NCI-H748 (cell line): ENCODE results near the gene PITHD1.
"Not testable (repeated sequence)": the region's sequence is repeated elsewhere in the genome, so short reads cannot be mapped to it uniquely, and the experiment has no call there.

Experiments
- DNase-seq: peaks from one replicate; lab custom pipeline; 2025; ENCODE audit not compliant: unreplicated experiment; lab: John Stamatoyannopoulos, UW

PITHD1 gene

DNA sequence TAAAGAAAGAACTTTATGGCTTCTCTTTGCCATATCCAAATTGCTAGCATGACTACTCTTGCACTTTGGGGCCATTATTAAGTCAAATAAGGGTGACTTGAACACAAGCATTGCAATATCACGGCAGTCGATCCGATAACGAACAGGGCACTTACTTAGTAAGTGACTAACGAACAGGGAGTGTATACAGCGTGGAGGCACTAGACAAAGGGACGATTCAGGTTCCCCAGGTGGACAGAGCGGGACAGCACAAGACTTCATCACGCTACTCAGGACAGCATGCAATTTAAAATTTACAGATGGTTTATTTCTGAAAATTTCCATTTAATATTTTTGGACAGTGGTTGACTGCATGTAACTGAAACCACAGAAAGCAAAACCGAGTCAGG lies 5.4 kb upstream of the PITHD1 start:
- no peak for DNase-seq

DNA sequence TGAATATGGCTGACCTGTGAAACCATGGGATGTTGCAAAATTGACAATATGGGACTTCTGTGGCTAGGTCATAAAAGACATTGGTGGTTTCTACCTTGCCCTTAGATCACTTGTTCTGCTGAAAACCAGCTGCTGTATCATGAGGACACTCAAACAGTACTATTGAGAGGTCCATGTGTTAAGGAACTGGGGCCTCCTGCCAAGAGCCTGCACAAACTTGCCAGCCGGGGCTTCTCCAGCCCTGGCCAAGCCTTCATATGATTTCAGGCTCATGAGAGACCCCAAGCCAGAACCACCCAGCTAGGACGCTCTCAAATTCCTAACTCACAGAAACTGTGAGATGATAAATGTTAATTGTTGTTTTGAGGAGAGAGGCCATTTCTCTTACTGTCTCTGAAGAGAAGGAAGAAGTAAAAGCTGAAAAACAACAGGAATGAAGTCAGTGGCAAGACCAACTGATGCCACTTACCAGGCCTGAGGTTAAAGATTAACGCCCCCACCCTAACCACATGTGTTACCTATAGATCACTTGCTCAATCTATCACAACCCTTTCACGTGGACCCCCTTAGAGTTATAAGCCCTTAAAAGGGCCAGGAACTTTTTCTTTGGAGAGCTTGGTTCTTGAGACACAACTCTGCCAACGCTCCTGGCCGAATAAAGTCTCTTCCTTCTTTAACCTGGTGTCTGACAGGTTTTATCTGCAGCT lies 3.9 kb upstream of the PITHD1 start:
- DNase-seq: no peak

DNA sequence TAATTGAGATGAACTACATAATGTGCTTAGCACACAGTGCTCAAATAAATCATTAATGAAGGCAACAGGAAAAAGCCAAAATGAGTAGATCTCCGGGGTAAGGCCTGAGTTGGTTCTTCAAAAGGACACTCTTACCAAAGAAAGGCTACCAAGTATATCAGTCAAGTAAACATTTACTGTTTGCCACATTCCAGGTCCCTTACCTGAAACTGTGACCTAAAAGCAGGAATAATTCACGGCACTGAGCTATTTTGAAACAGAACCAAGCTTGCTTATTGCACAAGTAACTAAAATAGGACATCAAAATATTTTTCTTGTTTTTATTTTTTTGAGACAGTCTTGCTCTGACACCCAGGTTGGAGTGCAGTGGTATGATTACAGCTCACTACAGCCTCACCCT lies 2.0 kb upstream of the PITHD1 start:
- no peak for DNase-seq

DNA sequence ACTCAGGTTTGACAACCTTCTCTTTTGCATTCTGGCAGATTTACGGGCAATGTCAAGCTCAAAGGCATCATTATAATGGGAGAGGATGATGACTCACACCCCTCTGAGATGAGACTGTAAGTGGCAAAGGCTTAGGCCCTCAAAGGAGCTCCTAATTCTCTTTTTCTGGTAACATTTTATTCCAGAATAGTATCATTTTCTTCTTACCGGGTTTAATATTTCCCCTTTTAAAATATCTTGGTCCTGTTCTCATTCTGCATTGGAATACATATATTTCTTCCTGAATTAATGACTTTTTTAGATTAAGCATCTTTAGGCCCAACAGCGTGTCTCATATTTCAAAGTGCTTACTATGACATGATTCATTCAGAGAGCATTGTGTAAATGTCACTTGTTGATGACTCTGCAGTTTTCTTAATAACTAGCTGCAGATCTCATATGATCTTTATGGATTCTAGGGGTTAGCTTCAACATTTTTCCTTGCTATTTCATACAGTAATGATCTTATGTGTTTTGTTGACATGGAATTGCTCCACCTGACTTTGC lies 1.7 kb downstream of the PITHD1 start:
- DNase-seq: no peak

DNA sequence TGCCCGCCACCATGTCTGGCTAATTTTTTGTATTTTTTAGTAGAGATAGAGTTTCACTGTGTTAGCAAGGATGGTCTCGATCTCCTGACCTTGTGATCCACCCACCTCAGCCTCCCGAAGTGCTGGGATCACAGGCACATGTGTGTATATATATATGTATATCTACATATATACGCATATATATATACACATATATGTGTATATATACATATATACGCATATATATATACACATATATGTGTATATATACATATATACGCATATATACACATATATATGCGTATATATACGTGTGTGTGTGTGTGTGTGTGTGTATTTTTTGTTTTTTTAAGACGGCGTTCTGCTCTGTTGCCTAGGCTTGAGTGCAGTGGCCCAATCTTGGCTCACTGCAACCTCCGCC lies 4.9 kb downstream of the PITHD1 start:
- DNase-seq: not testable (repeated sequence)

DNA sequence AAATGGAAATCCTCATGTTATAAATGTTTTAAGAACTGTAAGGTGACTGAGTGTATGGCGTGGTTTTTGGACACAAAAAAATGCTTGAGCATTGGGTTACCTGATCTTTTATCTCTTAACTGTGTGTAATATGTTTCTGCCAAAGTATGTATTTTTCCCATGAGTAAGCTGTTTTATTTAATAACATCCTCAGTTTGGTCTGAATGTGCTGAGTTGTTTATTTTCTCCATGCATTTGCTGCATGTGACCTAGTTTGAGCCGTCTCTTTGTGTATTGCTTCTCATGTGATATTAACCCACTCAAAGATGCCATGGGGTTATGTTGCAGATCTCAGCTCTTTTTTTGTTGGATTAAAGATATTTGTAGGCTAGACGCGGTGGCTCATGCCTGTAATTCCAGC lies 6.6 kb downstream of the PITHD1 start:
- no peak for DNase-seq

DNA sequence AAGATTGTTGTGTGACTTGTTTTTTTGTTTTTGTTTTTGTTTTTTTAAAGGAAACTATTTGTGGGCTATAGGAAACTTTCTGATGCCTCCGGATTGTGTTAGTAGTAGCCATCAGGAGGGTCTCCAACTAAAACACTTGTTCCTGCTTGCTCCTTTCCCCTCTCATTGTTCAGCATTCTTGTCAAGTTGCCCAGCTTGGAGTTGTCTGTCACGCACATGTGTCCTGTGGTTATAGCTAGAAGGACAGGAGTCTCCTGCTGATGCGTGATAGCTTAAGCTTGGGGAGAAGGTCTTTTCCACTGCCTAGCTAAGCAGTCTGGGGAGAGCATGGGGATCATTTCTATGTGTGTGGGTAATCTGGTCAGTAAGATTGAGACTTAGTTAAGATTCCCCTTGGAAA lies 9.5 kb downstream of the PITHD1 start:
- DNase-seq: no peak

DNA sequence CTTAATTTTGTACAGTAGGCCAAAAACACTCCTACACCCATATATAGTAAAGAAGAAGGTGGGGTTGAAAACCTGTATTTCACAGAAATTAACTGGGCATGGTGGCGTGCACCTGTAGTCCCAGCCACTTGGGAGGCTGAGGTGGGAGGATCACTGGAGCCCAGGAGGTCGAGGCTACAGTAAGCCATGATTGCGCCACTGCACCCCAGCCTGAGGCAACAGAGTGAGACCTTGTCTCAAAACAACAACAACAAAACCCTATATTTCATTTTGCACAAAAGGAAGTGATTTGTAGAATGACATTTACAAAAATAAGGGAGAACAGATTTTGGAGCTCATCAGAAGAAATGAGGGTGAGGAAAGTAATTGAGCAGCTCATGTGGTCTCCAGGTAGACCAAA lies 10.5 kb downstream of the PITHD1 start:
- DNase-seq: no peak

DNA sequence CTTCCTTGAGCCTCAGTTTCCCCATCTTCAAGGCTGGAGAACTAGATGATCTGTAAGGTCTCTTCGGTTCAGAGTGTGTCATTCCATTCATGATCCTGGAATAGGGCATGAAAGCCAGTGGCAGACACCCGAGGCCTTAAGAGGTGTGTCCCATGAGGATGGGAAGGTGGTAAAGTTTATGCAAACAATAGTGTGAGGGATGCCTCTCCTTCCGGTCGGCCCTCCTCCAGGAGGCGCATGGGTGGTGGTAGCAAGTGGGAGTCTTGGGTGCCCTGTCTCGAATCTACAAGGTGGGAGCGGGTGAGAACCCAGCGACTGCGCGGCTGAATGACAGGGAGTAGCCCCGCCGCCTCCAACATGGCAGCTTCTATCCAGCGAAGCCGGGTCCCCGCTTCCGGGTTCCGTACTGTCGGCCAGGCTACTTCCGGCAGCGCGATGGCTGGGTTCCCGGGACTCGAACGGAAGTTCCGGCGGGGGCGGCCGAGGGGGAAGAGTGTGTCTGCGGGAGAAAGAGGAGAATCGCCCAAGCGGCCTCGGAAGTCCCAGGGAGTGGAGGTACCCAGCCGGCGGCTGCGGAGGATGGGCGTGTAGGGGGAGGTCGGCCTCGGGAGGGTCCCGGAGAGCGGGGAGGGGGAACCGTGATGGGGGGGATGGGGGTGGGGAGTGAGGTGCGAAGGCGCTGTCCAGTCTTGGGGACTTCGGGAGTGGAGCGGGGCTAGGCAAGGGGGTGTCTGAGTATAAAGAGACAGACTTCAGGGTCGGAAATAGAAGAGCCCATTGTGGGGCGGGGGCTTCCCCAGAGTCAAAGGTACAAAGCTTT lies 12.7 kb downstream of the PITHD1 start, which contains the start of gene LYPLA2:
TSS of gene LYPLA2 (plus strand) at position 450 of the 820 bp plus-strand sequence. CDS start 1,538 bp downstream, outside the sequence.
- peak; percentile 84 for DNase-seq

DNA sequence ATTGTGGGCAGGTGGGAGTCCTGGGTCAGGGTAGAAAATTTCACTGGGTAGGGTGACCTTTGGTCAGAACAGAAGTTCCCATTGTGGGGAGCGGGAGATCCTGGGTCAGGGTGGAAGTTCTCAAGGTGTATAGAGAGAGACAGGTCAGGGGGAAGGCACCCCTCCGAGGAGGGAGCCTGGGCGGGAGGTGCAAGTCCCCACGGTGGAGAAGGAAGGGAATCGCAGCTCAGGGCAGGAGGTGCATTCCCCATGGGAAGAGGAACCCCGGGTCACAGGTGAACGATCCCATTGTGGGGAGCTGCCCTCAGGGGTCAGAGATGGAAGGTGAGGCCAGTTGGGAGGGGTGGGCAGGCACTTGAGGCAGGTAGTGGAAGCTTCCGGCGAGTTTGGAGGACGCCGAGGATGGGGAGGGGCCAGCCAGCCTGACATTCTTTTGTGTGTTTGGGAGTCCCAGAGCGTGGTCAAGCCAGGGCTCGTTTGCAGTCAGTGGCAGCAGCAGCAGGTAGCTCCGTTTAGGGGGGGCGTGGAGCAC lies 13.4 kb downstream of the PITHD1 start:
- peak; percentile 29 for DNase-seq

DNA sequence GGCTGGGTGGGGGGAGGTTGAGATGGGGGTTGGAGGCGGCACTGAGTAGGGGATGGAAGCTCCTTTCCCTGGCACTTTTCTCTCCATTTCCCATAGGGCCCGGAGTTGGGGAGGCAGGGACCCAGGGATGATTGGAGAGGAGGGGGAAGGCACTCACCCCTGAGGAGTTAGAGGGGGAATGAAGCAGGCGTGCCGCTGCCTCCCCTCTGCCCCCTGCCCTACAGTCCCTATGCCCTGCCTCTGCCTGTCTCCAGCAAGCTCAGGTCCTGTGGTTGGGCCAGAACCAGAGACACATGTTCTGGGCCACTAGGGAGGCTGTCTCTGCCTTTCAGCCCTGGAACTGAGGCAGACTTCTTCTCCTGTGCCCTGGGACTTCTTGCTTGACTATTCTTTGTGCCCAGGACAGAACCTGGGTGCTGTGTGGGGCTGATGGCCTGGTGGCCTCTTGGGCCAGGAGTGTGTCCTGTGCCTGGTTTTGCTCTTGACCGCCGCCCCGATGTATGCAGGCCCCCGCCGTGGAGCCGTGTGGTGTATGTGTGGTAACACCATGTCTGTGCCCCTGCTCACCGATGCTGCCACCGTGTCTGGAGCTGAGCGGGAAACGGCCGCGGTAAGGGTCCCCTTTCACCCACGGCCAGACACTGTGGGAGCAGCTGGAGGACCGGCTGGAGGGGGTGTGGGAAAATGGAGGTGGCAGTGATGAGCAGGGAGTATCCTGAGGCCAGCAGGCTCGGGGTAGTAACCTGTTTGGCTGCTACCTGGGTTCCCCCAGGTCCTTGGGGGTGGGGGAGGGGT lies 14.1 kb downstream of the PITHD1 start:
- no peak for DNase-seq

DNA sequence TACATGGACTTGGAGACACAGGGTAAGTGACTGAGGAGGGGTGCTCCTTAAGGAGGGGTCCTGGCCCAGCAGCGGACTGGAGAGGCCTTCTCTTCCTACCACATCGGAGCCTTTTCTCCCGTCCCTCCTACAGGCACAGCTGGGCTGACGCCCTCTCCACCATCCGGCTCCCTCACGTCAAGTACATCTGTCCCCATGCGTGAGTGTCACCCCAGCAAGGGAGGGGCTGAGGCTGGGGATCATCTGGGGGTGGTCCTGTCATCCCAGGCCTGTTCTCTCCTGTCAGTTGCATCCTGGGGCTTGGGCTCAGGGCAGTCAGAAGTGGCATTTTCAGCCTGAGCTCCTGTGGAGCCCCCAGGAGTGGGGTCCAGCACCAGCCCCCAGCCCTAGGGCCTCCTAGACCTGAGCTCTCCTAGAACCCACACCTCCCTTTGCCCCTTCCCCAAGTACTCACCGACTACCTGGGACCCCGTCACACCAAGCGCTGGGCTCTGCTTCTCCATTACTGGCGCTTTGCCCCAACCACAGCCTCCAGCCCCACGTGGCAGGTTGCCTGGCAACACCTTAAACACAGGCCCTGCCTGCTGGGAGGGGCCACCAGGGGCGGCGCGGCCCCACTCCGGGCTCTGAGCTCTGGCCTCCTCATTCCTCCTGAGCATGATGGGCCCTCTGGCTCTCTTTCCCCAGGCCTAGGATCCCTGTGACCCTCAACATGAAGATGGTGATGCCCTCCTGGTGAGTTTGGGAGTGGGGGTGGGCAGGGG lies 15.0 kb downstream of the PITHD1 start:
- DNase-seq: no peak

DNA sequence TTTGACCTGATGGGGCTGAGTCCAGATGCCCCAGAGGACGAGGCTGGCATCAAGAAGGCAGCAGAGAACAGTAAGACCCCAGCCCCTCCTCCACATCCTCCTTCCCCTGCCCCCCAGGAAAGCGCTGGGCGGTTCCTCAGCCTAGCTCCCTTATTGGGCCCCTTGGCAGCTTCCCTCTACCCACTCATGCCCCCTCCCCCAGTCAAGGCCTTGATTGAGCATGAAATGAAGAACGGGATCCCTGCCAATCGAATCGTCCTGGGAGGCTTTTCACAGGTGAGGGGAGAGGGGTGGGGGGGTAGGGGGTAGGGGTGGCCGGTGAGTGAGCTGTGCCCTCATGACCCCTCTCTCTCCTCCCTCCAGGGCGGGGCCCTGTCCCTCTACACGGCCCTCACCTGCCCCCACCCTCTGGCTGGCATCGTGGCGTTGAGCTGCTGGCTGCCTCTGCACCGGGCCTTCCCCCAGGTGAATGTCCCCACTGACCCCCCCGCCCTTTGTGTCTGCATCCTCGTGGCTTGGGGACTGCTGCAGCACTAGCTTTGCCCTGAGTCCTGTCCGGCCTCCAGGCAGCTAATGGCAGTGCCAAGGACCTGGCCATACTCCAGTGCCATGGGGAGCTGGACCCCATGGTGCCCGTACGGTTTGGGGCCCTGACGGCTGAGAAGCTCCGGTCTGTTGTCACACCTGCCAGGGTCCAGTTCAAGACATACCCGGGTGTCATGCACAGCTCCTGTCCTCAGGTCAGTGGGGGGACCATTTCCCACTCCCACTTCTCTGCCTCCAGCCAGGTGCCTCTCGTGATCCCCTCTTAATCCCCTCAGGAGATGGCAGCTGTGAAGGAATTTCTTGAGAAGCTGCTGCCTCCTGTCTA lies 15.9 kb downstream of the PITHD1 start:
- no peak for DNase-seq

DNA sequence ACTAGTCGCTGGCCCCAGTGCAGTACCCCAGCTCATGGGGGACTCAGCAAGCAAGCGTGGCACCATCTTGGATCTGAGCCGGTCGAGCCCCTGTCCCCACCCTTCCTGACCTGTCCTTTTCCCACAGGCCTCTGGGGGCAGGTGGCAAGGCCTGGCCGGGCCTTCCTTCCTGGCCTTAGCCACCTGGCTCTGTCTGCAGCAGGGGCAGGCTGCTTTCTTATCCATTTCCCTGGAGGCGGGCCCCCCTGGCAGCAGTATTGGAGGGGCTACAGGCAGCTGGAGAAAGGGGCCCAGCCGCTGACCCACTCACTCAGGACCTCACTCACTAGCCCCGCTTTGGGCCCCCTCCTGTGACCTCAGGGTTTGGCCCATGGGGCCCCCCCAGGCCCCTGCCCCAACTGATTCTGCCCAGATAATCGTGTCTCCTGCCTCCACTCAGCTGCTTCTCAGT lies 16.5 kb downstream of the PITHD1 start:
- not testable (repeated sequence) for DNase-seq

DNA sequence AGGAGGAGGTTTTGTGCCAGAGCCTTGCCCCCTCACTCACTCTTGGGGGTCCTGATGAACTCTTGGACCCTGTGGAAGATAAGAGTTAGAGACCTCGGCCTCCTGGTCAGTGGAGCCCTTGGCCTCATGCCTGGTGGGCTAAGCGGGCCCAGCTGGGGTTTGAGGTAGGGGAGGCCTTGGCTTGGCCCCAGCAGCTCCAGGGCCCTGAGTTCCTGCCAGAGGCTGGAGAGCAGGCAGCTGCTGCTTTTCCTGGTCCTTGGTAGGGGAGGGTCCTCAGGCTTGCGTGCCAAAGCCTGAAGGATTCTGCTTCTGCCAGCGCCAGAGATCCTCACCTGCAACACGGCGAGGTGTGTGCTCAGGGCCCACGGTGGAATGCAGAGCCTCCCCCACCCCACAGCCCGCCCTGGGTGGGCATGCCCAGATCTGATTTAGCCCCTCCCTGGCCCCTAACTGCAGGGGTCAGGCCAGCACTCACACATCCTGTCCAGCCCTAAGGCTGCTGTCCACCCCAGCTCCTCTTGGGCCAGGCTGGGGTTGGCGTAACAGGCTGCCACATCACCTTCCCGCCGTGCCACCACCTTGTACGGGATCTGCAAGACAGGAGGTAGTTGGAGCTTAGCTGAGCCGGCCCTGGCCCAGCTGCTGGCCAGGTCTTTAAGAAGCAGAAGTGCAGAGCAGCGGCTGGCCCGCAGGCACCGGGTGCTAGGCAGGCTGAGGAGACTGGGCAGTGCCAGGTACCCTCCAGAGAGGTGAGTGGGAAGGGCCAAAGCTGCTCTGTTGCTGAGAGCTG lies 17.7 kb downstream of the PITHD1 start:
- DNase-seq: no peak

DNA sequence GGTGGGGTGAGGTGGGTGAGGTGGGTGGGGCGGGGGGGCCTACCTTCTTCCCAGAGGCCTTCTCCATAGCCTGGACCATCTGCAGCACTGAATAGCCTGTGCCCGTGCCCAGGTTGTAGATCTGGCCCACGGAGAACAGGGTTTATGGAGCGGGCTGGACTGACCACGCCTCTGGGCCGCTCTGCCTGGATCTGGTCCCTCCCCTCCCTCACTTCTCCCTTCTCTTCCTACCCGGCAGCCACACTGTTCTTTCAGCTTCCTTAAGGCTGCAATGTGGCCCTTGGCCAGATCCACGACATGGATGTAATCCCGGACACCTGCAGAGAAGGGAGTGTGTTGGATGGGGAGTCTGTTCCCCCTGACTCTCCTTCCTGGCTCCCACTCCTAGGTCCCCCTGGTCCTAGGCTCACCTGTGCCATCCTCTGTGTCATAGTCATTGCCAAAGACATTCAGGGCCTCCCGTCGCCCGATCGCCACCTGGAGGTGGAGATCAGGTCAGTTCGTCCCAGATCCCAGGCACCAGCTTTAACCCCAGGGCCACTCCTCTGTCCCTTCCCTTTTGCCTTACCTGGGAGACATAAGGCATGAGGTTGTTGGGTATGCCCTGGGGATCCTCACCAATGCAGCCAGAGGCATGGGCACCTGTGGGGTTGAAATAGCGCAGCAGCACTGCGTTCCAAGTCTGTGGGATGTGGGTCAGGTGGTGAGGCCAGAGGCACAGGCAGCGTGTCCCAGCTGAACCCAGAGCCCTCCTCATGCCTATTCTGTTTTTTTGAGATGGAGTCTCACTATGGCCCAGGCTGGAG lies 18.5 kb downstream of the PITHD1 start:
- no peak for DNase-seq
